ENCODE results near the gene DNAJC28. TPM values are rescaled to one million over a fixed set of nuclear protein-coding genes. Genes with fewer than 3 reads are reported as not detected.

The DNAJC28 gene
- total and polyA plus RNA-seq, 2 experiments from 2014 or later = 5.0 to 6.6 TPM

GRCh38 chr21:33478182-33478581 lies 13.3 kb downstream of the DNAJC28 start (continued):
- no peak for TF ChIP-seq STAT1 (IDR thresholded peaks at IDR 0.05; ENCODE audit: unreplicated experiment)
- TF ChIP-seq JUNB (IDR thresholded peaks at IDR 0.05; ENCODE audit: unreplicated experiment) = no peak
- no peak for TF ChIP-seq REST (IDR thresholded peaks at IDR 0.05; ENCODE audit: unreplicated experiment)
- no peak for TF ChIP-seq ZNF114 (CRISPR knock-in tag; IDR thresholded peaks at IDR 0.05)
- TF ChIP-seq, protein P1, sequence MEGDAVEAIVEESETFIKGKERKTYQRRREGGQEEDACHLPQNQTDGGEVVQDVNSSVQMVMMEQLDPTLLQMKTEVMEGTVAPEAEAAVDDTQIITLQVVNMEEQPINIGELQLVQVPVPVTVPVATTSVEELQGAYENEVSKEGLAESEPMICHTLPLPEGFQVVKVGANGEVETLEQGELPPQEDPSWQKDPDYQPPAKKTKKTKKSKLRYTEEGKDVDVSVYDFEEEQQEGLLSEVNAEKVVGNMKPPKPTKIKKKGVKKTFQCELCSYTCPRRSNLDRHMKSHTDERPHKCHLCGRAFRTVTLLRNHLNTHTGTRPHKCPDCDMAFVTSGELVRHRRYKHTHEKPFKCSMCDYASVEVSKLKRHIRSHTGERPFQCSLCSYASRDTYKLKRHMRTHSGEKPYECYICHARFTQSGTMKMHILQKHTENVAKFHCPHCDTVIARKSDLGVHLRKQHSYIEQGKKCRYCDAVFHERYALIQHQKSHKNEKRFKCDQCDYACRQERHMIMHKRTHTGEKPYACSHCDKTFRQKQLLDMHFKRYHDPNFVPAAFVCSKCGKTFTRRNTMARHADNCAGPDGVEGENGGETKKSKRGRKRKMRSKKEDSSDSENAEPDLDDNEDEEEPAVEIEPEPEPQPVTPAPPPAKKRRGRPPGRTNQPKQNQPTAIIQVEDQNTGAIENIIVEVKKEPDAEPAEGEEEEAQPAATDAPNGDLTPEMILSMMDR (conservative IDR thresholded peaks at IDR 0.05; ENCODE audit: low read depth in 2 of 2) = no peak

- peaks cover 3% of the 10 kb centered on the region; the same call in 1 of the 3 replicates for H3K9me3 Mint-ChIP-seq
- H3F3A ChIP-seq (replicated peaks; ENCODE audit: low read depth) = peaks cover 9% of the 10 kb centered on the region; the same call in 1 of the 2 replicates
- H3K27ac ChIP-seq (ENCODE audit: low read depth) = no peak overlapping the region
- H3K4me3 Mint-ChIP-seq = no peak overlapping the region
- no peak for DNase-seq (ENCODE audit: low spot score)
- no peak for TF ChIP-seq ZNF331 (CRISPR knock-in tag; IDR thresholded peaks at IDR 0.05; ENCODE audit: low read depth)
- TF ChIP-seq, protein P2, sequence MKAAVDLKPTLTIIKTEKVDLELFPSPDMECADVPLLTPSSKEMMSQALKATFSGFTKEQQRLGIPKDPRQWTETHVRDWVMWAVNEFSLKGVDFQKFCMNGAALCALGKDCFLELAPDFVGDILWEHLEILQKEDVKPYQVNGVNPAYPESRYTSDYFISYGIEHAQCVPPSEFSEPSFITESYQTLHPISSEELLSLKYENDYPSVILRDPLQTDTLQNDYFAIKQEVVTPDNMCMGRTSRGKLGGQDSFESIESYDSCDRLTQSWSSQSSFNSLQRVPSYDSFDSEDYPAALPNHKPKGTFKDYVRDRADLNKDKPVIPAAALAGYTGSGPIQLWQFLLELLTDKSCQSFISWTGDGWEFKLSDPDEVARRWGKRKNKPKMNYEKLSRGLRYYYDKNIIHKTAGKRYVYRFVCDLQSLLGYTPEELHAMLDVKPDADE (IDR thresholded peaks at IDR 0.05) = no peak
- H3K79me2 ChIP-seq (replicated peaks; ENCODE audit: insufficient read depth) = peaks cover 50% of the 10 kb centered on the region
- peaks cover 3% of the 10 kb centered on the region; the same call in 1 of the 3 replicates for H3K36me3 Mint-ChIP-seq (ENCODE audit: low read depth)
- ATAC-seq = no peak
- H3K9me2 ChIP-seq (ENCODE audit: insufficient read depth) = no peaks in the 10 kb centered on the region
- H3K4me2 ChIP-seq = no peak overlapping the region
- peaks cover 8% of the 10 kb centered on the region for H3K4me1 Mint-ChIP-seq
- H2AFZ ChIP-seq = no peak overlapping the region
- peaks cover 11% of the 10 kb centered on the region; the same call in 1 of the 2 replicates for H4K20me1 ChIP-seq (replicated peaks; ENCODE audit: insufficient read depth)
- H3K27ac Mint-ChIP-seq = no peak overlapping the region
- H3K27me3 ChIP-seq (ENCODE audit: insufficient read depth) = peaks cover 4% of the 10 kb centered on the region; the same call in 1 of the 2 replicates
- no peak overlapping the region for H3K4me3 ChIP-seq
- no peaks in the 10 kb centered on the region for H3K36me3 ChIP-seq (ENCODE audit: insufficient read depth)
- H3K4me1 ChIP-seq (ENCODE audit: insufficient read depth) = peaks cover 8% of the 10 kb centered on the region; the same call in 1 of the 2 replicates
- peaks cover 14% of the 10 kb centered on the region for H3K27me3 Mint-ChIP-seq (ENCODE audit: insufficient read depth, low read depth, poor library complexity)
These were observed 14.4 kb downstream of the DNAJC28 start for GRCh38 chr21:33477066-33477465.
